Activated T-helper 2 cell treated with anti-CD3 and anti-CD28 coated beads, Interferon-gamma antibody, Interleukin-2, Interleukin-4, amounts not matched to agents 10 μg/mL and 5 μg/mL and 100 μg/mL, durations not matched to agents 14 hours and 24 hours and 36 hours (primary cell): Measurements from ENCODE around the gene MMP2. TPM values are rescaled to one million over a fixed set of nuclear protein-coding genes. Genes with fewer than 3 reads are reported as not detected.

Experiments
- DNase-seq: peaks from one replicate; pipeline ENCODE4 v3.0.0; 2021; ENCODE audit warnings: low spot score
- H3K27ac Mint-ChIP-seq: one replicate; pipeline ENCODE4 v1.8.0; 2021; ENCODE audit warnings: mixed read lengths
- H3K27me3 Mint-ChIP-seq: one replicate; pipeline ENCODE4 v1.8.0; 2021; ENCODE audit warnings: low read depth, mixed read lengths
- H3K36me3 Mint-ChIP-seq: one replicate; pipeline ENCODE4 v1.8.0; 2021; ENCODE audit warnings: low read depth, mixed read lengths
- H3K4me1 Mint-ChIP-seq: one replicate; pipeline ENCODE4 v1.8.0; 2021; ENCODE audit warnings: low read depth, mixed read lengths
- H3K4me3 Mint-ChIP-seq: one replicate; pipeline ENCODE4 v1.8.0; 2021; ENCODE audit warnings: low read depth, mild to moderate bottlenecking, moderate library complexity, mixed read lengths
- H3K9me3 Mint-ChIP-seq: one replicate; pipeline ENCODE4 v1.8.0; 2021; ENCODE audit warnings: mixed read lengths
- intact Hi-C: fragments of 100-400 bp; cut with micrococcal nuclease; formaldehyde crosslinking; loops from one replicate; pipeline ENCODE4 v1.15.1; 2023
- total RNA-seq: library from RNA; stranded (reverse); gene quantifications from 2 replicates; pipeline ENCODE4 v1.2.3, GENCODE V29; 2022

MMP2 gene
- total RNA-seq, 1 donor from 2014 or later: 0.34 TPM

- DNase-seq: no peak
- Mint-ChIP-seq H3K27ac (no peak overlapping the region), H3K27me3 (peaks cover 3% of the 10 kb centered on the region), H3K4me3 (no peak overlapping the region), H3K36me3 (no peaks in the 10 kb centered on the region), H3K4me1 (peaks cover 27% of the 10 kb centered on the region), H3K9me3 (no peaks in the 10 kb centered on the region)
- intact Hi-C loops: loop anchor here (1.0 to 5.0 kb wide), 3 partner anchors 9 to 42 kb away; partner anchors contain the start of gene LPCAT2
These were observed 21.6 kb downstream of the MMP2 start for GRCh38 chr16:55500530-55501011.

DNA sequence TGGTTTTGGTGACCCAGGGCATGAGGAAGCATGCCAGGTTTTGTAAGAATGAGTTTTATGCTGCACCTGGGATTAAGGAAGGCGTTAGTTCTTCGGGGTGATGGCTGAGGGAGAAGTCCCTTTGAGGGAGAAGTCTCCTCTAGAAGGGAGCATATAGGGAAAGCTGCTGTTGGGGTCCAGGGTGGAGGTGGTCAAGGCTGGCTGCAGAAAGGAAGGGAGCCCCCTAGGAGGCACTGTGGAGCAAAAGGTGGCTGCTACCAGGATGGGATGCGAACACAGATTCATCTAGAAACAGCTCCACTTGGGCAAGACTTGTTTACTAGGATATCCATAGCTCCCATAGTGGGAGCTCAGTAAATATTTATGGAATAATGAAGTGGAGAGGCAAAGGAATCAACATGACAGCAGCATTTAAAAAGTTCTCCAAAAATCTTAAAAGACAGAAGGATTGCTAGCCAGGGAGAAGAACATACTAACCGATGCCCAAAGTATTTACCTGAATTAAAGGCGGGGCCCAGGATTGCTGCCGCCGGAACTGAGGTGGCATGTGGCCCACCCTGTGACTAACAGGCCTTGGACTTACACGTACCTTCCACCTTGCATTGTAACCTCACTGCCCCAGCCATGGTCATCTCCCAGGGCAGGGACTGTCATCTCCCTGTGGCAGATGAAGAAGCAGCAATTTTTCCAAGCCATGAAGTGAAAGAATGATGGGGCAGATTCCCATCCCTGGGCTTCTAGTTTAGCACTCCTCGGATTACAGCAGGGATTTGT lies 22.7 kb downstream of the MMP2 start:
- DNase-seq: no peak
- Mint-ChIP-seq H3K4me1 (peaks cover 26% of the 10 kb centered on the region), H3K27me3 (peaks cover 6% of the 10 kb centered on the region), H3K4me3 (no peak overlapping the region), H3K27ac (no peak overlapping the region), H3K36me3 (no peaks in the 10 kb centered on the region), H3K9me3 (no peaks in the 10 kb centered on the region)
- intact Hi-C loops: loop anchor here (5.0 kb wide), 1 partner anchor 41 kb away; no protein-coding TSS in a partner anchor

- no peaks in the 10 kb centered on the region for H3K36me3 Mint-ChIP-seq
- no peak overlapping the region for H3K27ac Mint-ChIP-seq
- H3K27me3 Mint-ChIP-seq: peaks cover 7% of the 10 kb centered on the region
- intact Hi-C loops: loop anchor here (5.0 kb wide), 1 partner anchor 39 kb away; no protein-coding TSS in a partner anchor
- no peak overlapping the region for H3K4me3 Mint-ChIP-seq
- no peak for DNase-seq
- H3K4me1 Mint-ChIP-seq: peaks cover 23% of the 10 kb centered on the region
- no peaks in the 10 kb centered on the region for H3K9me3 Mint-ChIP-seq
These were observed 23.9 kb downstream of the MMP2 start for GRCh38 chr16:55502801-55503366.

GRCh38 chr16:55503726-55504550 lies 24.9 kb downstream of the MMP2 start:
- H3K4me1 Mint-ChIP-seq: peaks cover 24% of the 10 kb centered on the region
- H3K36me3 Mint-ChIP-seq: no peaks in the 10 kb centered on the region
- peaks cover 12% of the 10 kb centered on the region for H3K27me3 Mint-ChIP-seq
- no peak overlapping the region for H3K4me3 Mint-ChIP-seq
- no peak for DNase-seq
- H3K27ac Mint-ChIP-seq: no peak overlapping the region
- no peaks in the 10 kb centered on the region for H3K9me3 Mint-ChIP-seq
- intact Hi-C loops: loop anchor here (5.0 kb wide), 1 partner anchor 38 kb away; no protein-coding TSS in a partner anchor

DNA sequence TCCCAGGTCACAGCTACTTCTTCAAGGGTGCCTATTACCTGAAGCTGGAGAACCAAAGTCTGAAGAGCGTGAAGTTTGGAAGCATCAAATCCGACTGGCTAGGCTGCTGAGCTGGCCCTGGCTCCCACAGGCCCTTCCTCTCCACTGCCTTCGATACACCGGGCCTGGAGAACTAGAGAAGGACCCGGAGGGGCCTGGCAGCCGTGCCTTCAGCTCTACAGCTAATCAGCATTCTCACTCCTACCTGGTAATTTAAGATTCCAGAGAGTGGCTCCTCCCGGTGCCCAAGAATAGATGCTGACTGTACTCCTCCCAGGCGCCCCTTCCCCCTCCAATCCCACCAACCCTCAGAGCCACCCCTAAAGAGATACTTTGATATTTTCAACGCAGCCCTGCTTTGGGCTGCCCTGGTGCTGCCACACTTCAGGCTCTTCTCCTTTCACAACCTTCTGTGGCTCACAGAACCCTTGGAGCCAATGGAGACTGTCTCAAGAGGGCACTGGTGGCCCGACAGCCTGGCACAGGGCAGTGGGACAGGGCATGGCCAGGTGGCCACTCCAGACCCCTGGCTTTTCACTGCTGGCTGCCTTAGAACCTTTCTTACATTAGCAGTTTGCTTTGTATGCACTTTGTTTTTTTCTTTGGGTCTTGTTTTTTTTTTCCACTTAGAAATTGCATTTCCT lies 26.5 kb downstream of the MMP2 start:
- H3K27ac Mint-ChIP-seq: no peak overlapping the region
- no peak overlapping the region for H3K4me3 Mint-ChIP-seq
- no peaks in the 10 kb centered on the region for H3K9me3 Mint-ChIP-seq
- no peak for DNase-seq
- peaks cover 20% of the 10 kb centered on the region for H3K4me1 Mint-ChIP-seq
- H3K27me3 Mint-ChIP-seq: peaks cover 21% of the 10 kb centered on the region
- intact Hi-C loops: no loop called here
- no peaks in the 10 kb centered on the region for H3K36me3 Mint-ChIP-seq

DNA sequence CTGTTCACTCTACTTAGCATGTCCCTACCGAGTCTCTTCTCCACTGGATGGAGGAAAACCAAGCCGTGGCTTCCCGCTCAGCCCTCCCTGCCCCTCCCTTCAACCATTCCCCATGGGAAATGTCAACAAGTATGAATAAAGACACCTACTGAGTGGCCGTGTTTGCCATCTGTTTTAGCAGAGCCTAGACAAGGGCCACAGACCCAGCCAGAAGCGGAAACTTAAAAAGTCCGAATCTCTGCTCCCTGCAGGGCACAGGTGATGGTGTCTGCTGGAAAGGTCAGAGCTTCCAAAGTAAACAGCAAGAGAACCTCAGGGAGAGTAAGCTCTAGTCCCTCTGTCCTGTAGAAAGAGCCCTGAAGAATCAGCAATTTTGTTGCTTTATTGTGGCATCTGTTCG lies 27.1 kb downstream of the MMP2 start:
- no peak overlapping the region for H3K4me3 Mint-ChIP-seq
- H3K27ac Mint-ChIP-seq: no peak overlapping the region
- DNase-seq: no peak
- peaks cover 16% of the 10 kb centered on the region for H3K4me1 Mint-ChIP-seq
- no peaks in the 10 kb centered on the region for H3K9me3 Mint-ChIP-seq
- no peaks in the 10 kb centered on the region for H3K36me3 Mint-ChIP-seq
- H3K27me3 Mint-ChIP-seq: peaks cover 22% of the 10 kb centered on the region
- intact Hi-C loops: no loop called here

DNA sequence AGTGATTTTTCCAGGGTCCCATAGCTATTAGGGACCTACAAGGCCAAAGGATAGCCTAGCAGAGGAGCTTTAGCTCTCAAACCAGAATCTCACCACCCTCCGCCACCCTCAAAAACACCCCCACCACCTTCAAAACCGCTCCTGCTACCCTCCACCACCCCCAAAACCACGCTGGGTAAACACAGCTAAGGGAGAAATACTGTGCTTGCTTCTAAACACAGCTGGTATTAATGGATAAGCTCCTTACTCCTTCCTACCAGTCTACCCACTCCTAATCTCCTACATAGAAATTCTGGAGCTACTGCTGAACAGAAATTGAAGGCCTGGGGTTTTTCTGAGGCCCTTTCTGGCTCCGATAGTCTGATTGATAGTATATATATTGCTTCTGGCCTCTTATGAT lies 27.7 kb downstream of the MMP2 start:
- Mint-ChIP-seq H3K27me3 (peaks cover 23% of the 10 kb centered on the region), H3K27ac (no peak overlapping the region), H3K9me3 (peaks cover 2% of the 10 kb centered on the region), H3K36me3 (no peaks in the 10 kb centered on the region), H3K4me1 (peaks cover 11% of the 10 kb centered on the region), H3K4me3 (no peak overlapping the region)
- no peak for DNase-seq
- intact Hi-C loops: no loop called here

DNA sequence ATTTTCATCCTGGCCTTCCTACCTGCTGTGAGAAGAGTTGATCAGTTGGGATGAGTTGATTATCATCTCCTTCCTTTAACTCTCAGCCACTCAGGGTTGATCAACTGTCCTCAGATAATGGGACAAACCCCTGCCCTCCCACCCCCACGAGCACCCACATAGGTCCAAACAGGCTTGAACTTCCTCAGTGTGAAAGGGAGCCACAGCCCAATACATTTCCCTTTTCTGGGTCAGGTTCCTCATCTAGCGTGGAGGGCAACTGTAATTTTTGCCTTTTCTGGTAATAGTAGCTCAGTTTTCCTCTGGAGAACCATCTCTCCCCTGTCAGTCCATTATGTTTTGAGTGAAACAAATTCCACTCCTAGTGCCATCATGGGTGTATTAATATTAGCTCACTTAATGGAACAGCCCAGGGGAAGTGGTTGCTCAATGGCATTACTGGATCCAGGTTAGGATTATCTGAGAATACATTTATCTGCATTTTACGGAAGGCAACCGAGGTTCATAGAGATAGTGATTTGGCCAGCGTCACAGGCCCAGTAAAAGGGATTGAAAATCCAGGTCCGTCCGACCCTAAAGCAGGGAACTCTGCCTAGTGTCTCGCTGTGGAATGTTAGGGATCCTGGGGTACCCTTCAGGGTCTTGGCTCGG lies 29.4 kb downstream of the MMP2 start:
- Mint-ChIP-seq H3K4me1 (peaks cover 11% of the 10 kb centered on the region), H3K27ac (no peak overlapping the region), H3K27me3 (peaks cover 30% of the 10 kb centered on the region), H3K4me3 (peak overlapping the region; percentile 73), H3K36me3 (peaks cover 13% of the 10 kb centered on the region), H3K9me3 (peaks cover 18% of the 10 kb centered on the region)
- DNase-seq: no peak
- intact Hi-C loops: no loop called here

- Mint-ChIP-seq H3K27ac (no peak within 1 kb of the TSS), H3K4me3 (peak within 1 kb of the TSS; percentile 73), H3K36me3 (peaks cover 13% of the 10 kb centered on the region), H3K4me1 (peaks cover 11% of the 10 kb centered on the region), H3K27me3 (peaks cover 28% of the 10 kb centered on the region), H3K9me3 (peaks cover 21% of the 10 kb centered on the region)
- peak; percentile 64 for DNase-seq
- intact Hi-C loops: loop anchor here (1.0 kb wide), 1 partner anchor 9 kb away; no protein-coding TSS in a partner anchor
These were observed 30.2 kb downstream of the MMP2 start, which contains the start of gene LPCAT2 for GRCh38 chr16:55508941-55509931. Gene LPCAT2, plus strand, starts transcription at chr16:55509072. Its CDS starts 110 bp downstream, at chr16:55509182.

GRCh38 chr16:55510185-55510805 lies 31.3 kb downstream of the MMP2 start:
- Mint-ChIP-seq H3K9me3 (peaks cover 29% of the 10 kb centered on the region), H3K4me3 (peak overlapping the region; percentile 73), H3K36me3 (peaks cover 13% of the 10 kb centered on the region), H3K27ac (no peak overlapping the region), H3K4me1 (peaks cover 11% of the 10 kb centered on the region), H3K27me3 (peaks cover 28% of the 10 kb centered on the region)
- no peak for DNase-seq
- intact Hi-C loops: no loop called here

- H3K36me3 Mint-ChIP-seq: peaks cover 13% of the 10 kb centered on the region
- no peak overlapping the region for H3K27ac Mint-ChIP-seq
- no peak overlapping the region for H3K4me3 Mint-ChIP-seq
- peaks cover 11% of the 10 kb centered on the region for H3K4me1 Mint-ChIP-seq
- peaks cover 29% of the 10 kb centered on the region for H3K27me3 Mint-ChIP-seq
- DNase-seq: no peak
- H3K9me3 Mint-ChIP-seq: peaks cover 41% of the 10 kb centered on the region
- intact Hi-C loops: no loop called here
These were observed 33.9 kb downstream of the MMP2 start for GRCh38 chr16:55512941-55513340.
